ENCODE results near the gene IL1RAPL1.

Gene IL1RAPL1

GRCh38 chrX:29834764-29835163 is 1247.5 kb downstream of the IL1RAPL1 start:
- no peak for DNase-seq

GRCh38 chrX:29841750-29842149 is 1254.5 kb downstream of the IL1RAPL1 start:
- DNase-seq, result no peak

GRCh38 chrX:29842552-29842951 is 1255.3 kb downstream of the IL1RAPL1 start:
- no peak for DNase-seq

GRCh38 chrX:29851857-29852605 is 1264.8 kb downstream of the IL1RAPL1 start:
- no peak for DNase-seq

- DNase-seq, result no peak
These were observed 1265.5 kb downstream of the IL1RAPL1 start for GRCh38 chrX:29852767-29853166.

- no peak for DNase-seq
These were observed 1271.5 kb downstream of the IL1RAPL1 start for GRCh38 chrX:29858714-29859113.

GRCh38 chrX:29862126-29862677 is 1275.0 kb downstream of the IL1RAPL1 start:
- DNase-seq, result no peak

GRCh38 chrX:29867971-29868370 is 1280.7 kb downstream of the IL1RAPL1 start:
- no peak for DNase-seq

GRCh38 chrX:29869837-29870236 is 1282.6 kb downstream of the IL1RAPL1 start:
- DNase-seq, result no peak

GRCh38 chrX:29870608-29871007 is 1283.4 kb downstream of the IL1RAPL1 start:
- no peak for DNase-seq

- no peak for DNase-seq
These were observed 1285.6 kb downstream of the IL1RAPL1 start for GRCh38 chrX:29872831-29873230.

- DNase-seq, result no peak
These were observed 1289.5 kb downstream of the IL1RAPL1 start for GRCh38 chrX:29876733-29877132.

- DNase-seq, result no peak
These were observed 1293.7 kb downstream of the IL1RAPL1 start for GRCh38 chrX:29880977-29881376.

- DNase-seq, result no peak
These were observed 1302.8 kb downstream of the IL1RAPL1 start for GRCh38 chrX:29890004-29890403.

- no peak for DNase-seq
These were observed 1303.5 kb downstream of the IL1RAPL1 start for GRCh38 chrX:29890646-29891200.

- DNase-seq, result no peak
These were observed 1314.8 kb downstream of the IL1RAPL1 start for GRCh38 chrX:29902004-29902403.

- DNase-seq, result no peak
These were observed 1316.1 kb downstream of the IL1RAPL1 start for GRCh38 chrX:29903360-29903759.

- DNase-seq, result no peak
These were observed 1324.4 kb downstream of the IL1RAPL1 start for GRCh38 chrX:29911673-29912072.

GRCh38 chrX:29913647-29914046 is 1326.4 kb downstream of the IL1RAPL1 start:
- no peak for DNase-seq

GRCh38 chrX:29922607-29923006 is 1335.4 kb downstream of the IL1RAPL1 start:
- DNase-seq, result no peak

- DNase-seq, result no peak
These were observed 1338.8 kb downstream of the IL1RAPL1 start for GRCh38 chrX:29926056-29926455.

- no peak for DNase-seq
These were observed 1339.4 kb downstream of the IL1RAPL1 start for GRCh38 chrX:29926659-29927058.

GRCh38 chrX:29935455-29935854 is 1348.2 kb downstream of the IL1RAPL1 start:
- no peak for DNase-seq

GRCh38 chrX:29940750-29941149 is 1353.5 kb downstream of the IL1RAPL1 start:
- no peak for DNase-seq

Measured in left hindlimb (tissue), 1 donor.